GM23338 (cell line): ENCODE results near the gene TBC1D9. TPM values are rescaled to one million over a fixed set of nuclear protein-coding genes. Genes with fewer than 3 reads are reported as not detected.

Source experiments
- ATAC-seq: fragments of 200-7000 bp; cut with Tn5 transposase; 3 replicates; pipeline ENCODE4 v1.9.1; 2020
- DNase-seq: peaks from one replicate; pipeline ENCODE4 v3.0.0-alpha.2; 2015; ENCODE audit warnings: low spot score
- H2AFZ ChIP-seq: fragments of 200-600 bp; sonication (generic); 2 replicates; pipeline ENCODE4 v1.8.0; 2016; ENCODE audit warnings: antibody characterized with exemption, mild to moderate bottlenecking, moderate library complexity
- H3F3A ChIP-seq: fragments of 200-600 bp; sonication (generic); replicated peaks from 2 replicates; pipeline ENCODE4 v1.8.0; 2017; ENCODE audit warnings: antibody characterized with exemption, mixed run types, low read depth
- H3K27ac ChIP-seq: fragments of 200-600 bp; sonication (generic); 2 replicates; pipeline ENCODE4 v1.6.1; 2016; ENCODE audit warnings: low read depth
- H3K27me3 ChIP-seq: fragments of 200-600 bp; sonication (generic); 2 replicates; pipeline ENCODE4 v1.8.0; 2016; ENCODE audit warnings: mild to moderate bottlenecking, mixed run types, moderate library complexity; ENCODE audit not compliant: insufficient read depth
- H3K36me3 ChIP-seq: fragments of 200-600 bp; sonication (generic); 2 replicates; pipeline ENCODE4 v1.8.0; 2016; ENCODE audit warnings: mild to moderate bottlenecking; ENCODE audit not compliant: insufficient read depth
- H3K4me1 ChIP-seq: fragments of 200-600 bp; sonication (generic); 2 replicates; pipeline ENCODE4 v1.8.0; 2016; ENCODE audit warnings: mild to moderate bottlenecking, moderate library complexity; ENCODE audit not compliant: insufficient read depth
- H3K4me2 ChIP-seq: fragments of 200-600 bp; sonication (generic); 2 replicates; pipeline ENCODE4 v1.7.1; 2017; ENCODE audit warnings: mixed run types
- H3K4me3 ChIP-seq: fragments of 200-600 bp; sonication (generic); 2 replicates; pipeline ENCODE4 v1.6.1; 2016; ENCODE audit warnings: mixed run types
- H3K79me2 ChIP-seq: fragments of 200-600 bp; sonication (generic); replicated peaks from 2 replicates; pipeline ENCODE4 v1.8.0; 2017; ENCODE audit warnings: mild to moderate bottlenecking; ENCODE audit not compliant: insufficient read depth
- H3K9me2 ChIP-seq: fragments of 200-600 bp; sonication (generic); 2 replicates; pipeline ENCODE4 v1.8.0; 2017; ENCODE audit not compliant: insufficient read depth
- H4K20me1 ChIP-seq: fragments of 200-600 bp; sonication (generic); replicated peaks from 2 replicates; pipeline ENCODE4 v1.8.0; 2017; ENCODE audit warnings: mild to moderate bottlenecking; ENCODE audit not compliant: insufficient read depth
- H3K27ac Mint-ChIP-seq: 2 replicates; pipeline ENCODE4 v1.8.0; 2020; ENCODE audit warnings: inconsistent platforms, mild to moderate bottlenecking, moderate library complexity, mixed read lengths
- H3K27me3 Mint-ChIP-seq: 3 replicates; pipeline ENCODE4 v1.8.0; 2022; ENCODE audit warnings: low read depth, mild to moderate bottlenecking, moderate library complexity, mixed read lengths, inconsistent platforms; ENCODE audit not compliant: insufficient read depth, poor library complexity
- H3K36me3 Mint-ChIP-seq: 3 replicates; pipeline ENCODE4 v1.8.0; 2021; ENCODE audit warnings: low read depth, mild to moderate bottlenecking, inconsistent platforms, moderate library complexity, mixed read lengths
- H3K4me1 Mint-ChIP-seq: 3 replicates; pipeline ENCODE4 v1.8.0; 2020; ENCODE audit warnings: mild to moderate bottlenecking, inconsistent platforms, mixed read lengths
- H3K4me3 Mint-ChIP-seq: 3 replicates; pipeline ENCODE4 v1.8.0; 2021; ENCODE audit warnings: moderate library complexity, mild to moderate bottlenecking, inconsistent platforms, mixed read lengths
- H3K9me3 Mint-ChIP-seq: 3 replicates; pipeline ENCODE4 v1.8.0; 2020; ENCODE audit warnings: moderate library complexity, mild to moderate bottlenecking, inconsistent platforms, mixed read lengths
- CREB1 ChIP-seq: fragments of 250-450 bp; sonication (Bioruptor Pico); IDR thresholded peaks from 2 replicates; pipeline ENCODE4 v1.5.0; 2020; ENCODE audit warnings: low read depth, mild to moderate bottlenecking, moderate library complexity
- EZH2 ChIP-seq: fragments of 200-600 bp; sonication (generic); IDR thresholded peaks from one replicate; pipeline ENCODE4 v1.8.0; 2017; ENCODE audit warnings: antibody characterized with exemption, mild to moderate bottlenecking, low read depth; ENCODE audit not compliant: unreplicated experiment
- EZH2phosphoT487 ChIP-seq: fragments of 200-600 bp; sonication (generic); IDR thresholded peaks from one replicate; pipeline ENCODE4 v1.8.1; 2018; ENCODE audit warnings: antibody characterized with exemption; ENCODE audit not compliant: unreplicated experiment
- JUNB ChIP-seq: IDR thresholded peaks from one replicate; pipeline ENCODE4 v1.6.1; 2016; ENCODE audit warnings: antibody characterized with exemption; ENCODE audit not compliant: unreplicated experiment
- NANOG ChIP-seq: IDR thresholded peaks from 2 replicates; pipeline ENCODE4 v1.6.1; 2016; ENCODE audit warnings: antibody characterized with exemption, borderline replicate concordance
- POLR2AphosphoS5 ChIP-seq: IDR thresholded peaks from 2 replicates; pipeline ENCODE4 v1.6.1; 2016; ENCODE audit warnings: antibody characterized with exemption, low read depth
- STAT1 ChIP-seq: IDR thresholded peaks from one replicate; pipeline ENCODE4 v1.6.1; 2016; ENCODE audit warnings: antibody characterized with exemption; ENCODE audit not compliant: unreplicated experiment
- ZNF114 ChIP-seq: fragments of 250-450 bp; sonication (Bioruptor Pico); IDR thresholded peaks from 2 replicates; pipeline ENCODE4 v1.5.0; 2020; ENCODE audit warnings: mild to moderate bottlenecking, moderate library complexity
- ZNF331 ChIP-seq: fragments of 250-450 bp; sonication (Bioruptor Pico); IDR thresholded peaks from 2 replicates; pipeline ENCODE4 v1.5.0; 2020; ENCODE audit warnings: low read depth, mild to moderate bottlenecking, moderate library complexity
- ZNF462 ChIP-seq: fragments of 250-450 bp; sonication (Bioruptor Pico); IDR thresholded peaks from 2 replicates; pipeline ENCODE4 v1.5.0; 2020; ENCODE audit warnings: mild to moderate bottlenecking, moderate library complexity
- polyA plus RNA-seq: library from polyadenylated mRNA; unstranded; fragments of >200 nt; fragmentation: Nextera tagmentation; extraction: Ambion mirVana; gene quantifications from 2 replicates; pipeline ENCODE4 v1.2.1, GENCODE V29; 2016
- total RNA-seq: library from RNA; depleted of rRNA; stranded (reverse); fragments of >200 nt; shearing (Covaris generic); gene quantifications from 2 replicates; pipeline ENCODE4 v1.2.3, GENCODE V29; 2014
- TF ChIP-seq, protein P1 (sequence below): IDR thresholded peaks from 2 replicates; pipeline ENCODE4 v1.6.1; 2016; ENCODE audit warnings: antibody characterized with exemption
- TF ChIP-seq, protein P2 (sequence below), 2 experiments: fragments of 200-600 bp in 1 of 2; sonication (generic) in 1 of 2; conservative IDR thresholded peaks; 2 replicates each; pipeline versions ENCODE4 v1.5.1 to v1.6.1; 2016 to 2017; ENCODE audit warnings: antibody characterized with exemption in 2 of 2, low read depth in 2 of 2, mild to moderate bottlenecking in 2 of 2, moderate library complexity in 1 of 2
- TF ChIP-seq, protein P3 (sequence below): IDR thresholded peaks from one replicate; pipeline ENCODE4 v1.6.1; 2018; ENCODE audit warnings: antibody characterized with exemption; ENCODE audit not compliant: unreplicated experiment

Gene TBC1D9
- total and polyA plus RNA-seq, 2 experiments from 2014 or later: 0.03 to 0.56 TPM

DNA sequence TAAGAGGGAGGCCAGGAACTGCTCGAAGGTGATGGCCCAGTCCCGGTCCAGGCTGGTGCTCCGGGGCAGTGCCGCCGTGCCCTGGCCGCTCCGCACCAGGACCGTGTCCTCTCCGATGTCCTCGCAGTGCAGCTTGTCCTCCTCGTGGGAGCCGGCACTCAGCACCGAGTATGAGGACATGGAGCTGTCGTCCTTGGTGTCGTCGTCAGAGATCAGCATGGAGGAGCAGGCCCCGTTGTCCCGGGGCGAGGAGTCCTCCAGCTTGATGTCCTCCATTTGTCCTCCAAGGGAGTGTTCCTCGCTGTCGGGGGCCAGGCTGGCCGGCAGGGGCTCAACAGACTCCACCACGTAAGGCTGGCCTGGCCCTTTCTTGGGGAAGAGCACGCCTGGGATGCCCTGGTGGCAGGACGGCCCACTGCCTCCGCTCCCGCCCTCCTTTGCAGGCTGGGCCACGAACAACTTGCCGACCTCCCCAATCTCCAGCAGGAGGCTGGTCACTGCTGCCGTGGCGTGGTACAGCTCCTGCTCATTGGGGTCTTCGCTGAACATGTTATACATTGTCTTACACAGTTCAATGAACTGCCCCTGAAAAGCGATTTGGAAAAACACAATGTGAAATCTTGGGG, 133.7 kb downstream of the TBC1D9 start:
- Histone ChIP-seq H3K27me3 (no peaks in the 10 kb centered on the region), H3K9me2 (no peaks in the 10 kb centered on the region), H4K20me1 (no peaks in the 10 kb centered on the region), H3K36me3 (no peaks in the 10 kb centered on the region), H3F3A (no peaks in the 10 kb centered on the region), H3K27ac (no peak overlapping the region), H3K4me1 (peaks cover 12% of the 10 kb centered on the region), H3K79me2 (no peaks in the 10 kb centered on the region), H2AFZ (0 out of 2 replicates have a peak overlapping the region, but pooled peaks have one; percentile 7), H3K4me3 (no peak overlapping the region), H3K4me2 (no peak overlapping the region)
- TF ChIP-seq EZH2: no peak
- no peak for TF ChIP-seq POLR2AphosphoS5
- TF ChIP-seq STAT1: no peak
- TF ChIP-seq, protein P1, sequence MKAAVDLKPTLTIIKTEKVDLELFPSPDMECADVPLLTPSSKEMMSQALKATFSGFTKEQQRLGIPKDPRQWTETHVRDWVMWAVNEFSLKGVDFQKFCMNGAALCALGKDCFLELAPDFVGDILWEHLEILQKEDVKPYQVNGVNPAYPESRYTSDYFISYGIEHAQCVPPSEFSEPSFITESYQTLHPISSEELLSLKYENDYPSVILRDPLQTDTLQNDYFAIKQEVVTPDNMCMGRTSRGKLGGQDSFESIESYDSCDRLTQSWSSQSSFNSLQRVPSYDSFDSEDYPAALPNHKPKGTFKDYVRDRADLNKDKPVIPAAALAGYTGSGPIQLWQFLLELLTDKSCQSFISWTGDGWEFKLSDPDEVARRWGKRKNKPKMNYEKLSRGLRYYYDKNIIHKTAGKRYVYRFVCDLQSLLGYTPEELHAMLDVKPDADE: no peak
- TF ChIP-seq ZNF114: no peak
- no peak for TF ChIP-seq CREB1 (CRISPR knock-in tag)
- no peak for TF ChIP-seq EZH2phosphoT487
- TF ChIP-seq NANOG: no peak
- TF ChIP-seq, protein P2, sequence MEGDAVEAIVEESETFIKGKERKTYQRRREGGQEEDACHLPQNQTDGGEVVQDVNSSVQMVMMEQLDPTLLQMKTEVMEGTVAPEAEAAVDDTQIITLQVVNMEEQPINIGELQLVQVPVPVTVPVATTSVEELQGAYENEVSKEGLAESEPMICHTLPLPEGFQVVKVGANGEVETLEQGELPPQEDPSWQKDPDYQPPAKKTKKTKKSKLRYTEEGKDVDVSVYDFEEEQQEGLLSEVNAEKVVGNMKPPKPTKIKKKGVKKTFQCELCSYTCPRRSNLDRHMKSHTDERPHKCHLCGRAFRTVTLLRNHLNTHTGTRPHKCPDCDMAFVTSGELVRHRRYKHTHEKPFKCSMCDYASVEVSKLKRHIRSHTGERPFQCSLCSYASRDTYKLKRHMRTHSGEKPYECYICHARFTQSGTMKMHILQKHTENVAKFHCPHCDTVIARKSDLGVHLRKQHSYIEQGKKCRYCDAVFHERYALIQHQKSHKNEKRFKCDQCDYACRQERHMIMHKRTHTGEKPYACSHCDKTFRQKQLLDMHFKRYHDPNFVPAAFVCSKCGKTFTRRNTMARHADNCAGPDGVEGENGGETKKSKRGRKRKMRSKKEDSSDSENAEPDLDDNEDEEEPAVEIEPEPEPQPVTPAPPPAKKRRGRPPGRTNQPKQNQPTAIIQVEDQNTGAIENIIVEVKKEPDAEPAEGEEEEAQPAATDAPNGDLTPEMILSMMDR (conservative IDR thresholded peaks at IDR 0.05; ENCODE audit: low read depth in 2 of 2): no peak
- TF ChIP-seq, protein P3, sequence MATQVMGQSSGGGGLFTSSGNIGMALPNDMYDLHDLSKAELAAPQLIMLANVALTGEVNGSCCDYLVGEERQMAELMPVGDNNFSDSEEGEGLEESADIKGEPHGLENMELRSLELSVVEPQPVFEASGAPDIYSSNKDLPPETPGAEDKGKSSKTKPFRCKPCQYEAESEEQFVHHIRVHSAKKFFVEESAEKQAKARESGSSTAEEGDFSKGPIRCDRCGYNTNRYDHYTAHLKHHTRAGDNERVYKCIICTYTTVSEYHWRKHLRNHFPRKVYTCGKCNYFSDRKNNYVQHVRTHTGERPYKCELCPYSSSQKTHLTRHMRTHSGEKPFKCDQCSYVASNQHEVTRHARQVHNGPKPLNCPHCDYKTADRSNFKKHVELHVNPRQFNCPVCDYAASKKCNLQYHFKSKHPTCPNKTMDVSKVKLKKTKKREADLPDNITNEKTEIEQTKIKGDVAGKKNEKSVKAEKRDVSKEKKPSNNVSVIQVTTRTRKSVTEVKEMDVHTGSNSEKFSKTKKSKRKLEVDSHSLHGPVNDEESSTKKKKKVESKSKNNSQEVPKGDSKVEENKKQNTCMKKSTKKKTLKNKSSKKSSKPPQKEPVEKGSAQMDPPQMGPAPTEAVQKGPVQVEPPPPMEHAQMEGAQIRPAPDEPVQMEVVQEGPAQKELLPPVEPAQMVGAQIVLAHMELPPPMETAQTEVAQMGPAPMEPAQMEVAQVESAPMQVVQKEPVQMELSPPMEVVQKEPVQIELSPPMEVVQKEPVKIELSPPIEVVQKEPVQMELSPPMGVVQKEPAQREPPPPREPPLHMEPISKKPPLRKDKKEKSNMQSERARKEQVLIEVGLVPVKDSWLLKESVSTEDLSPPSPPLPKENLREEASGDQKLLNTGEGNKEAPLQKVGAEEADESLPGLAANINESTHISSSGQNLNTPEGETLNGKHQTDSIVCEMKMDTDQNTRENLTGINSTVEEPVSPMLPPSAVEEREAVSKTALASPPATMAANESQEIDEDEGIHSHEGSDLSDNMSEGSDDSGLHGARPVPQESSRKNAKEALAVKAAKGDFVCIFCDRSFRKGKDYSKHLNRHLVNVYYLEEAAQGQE: no peak
- no peak for TF ChIP-seq ZNF462
- TF ChIP-seq JUNB: no peak
- no peak for TF ChIP-seq ZNF331 (CRISPR knock-in tag)
- Mint-ChIP-seq H3K36me3 (0 out of 3 replicates have a peak, but pooled peaks cover 3% of the 10 kb centered on the region), H3K27ac (no peak overlapping the region), H3K4me3 (no peak overlapping the region), H3K9me3 (no peaks in the 10 kb centered on the region), H3K27me3 (peaks cover 2% of the 10 kb centered on the region), H3K4me1 (no peaks in the 10 kb centered on the region)
- ATAC-seq: peak; percentile 39; the same call in 1 of the 3 replicates
- no peak for DNase-seq
